Measurements from ENCODE around the gene SATL1. TPM values are rescaled to one million over a fixed set of nuclear protein-coding genes. Genes with fewer than 3 reads are reported as not detected.
A peak's percentile ranks its signal among the peaks of the same experiment; 100 is the strongest.

The SATL1 gene
- total and polyA plus RNA-seq, 2 of the 13 experiments (the other 11 are each of a cell fraction or from before 2014, with no cell fraction given) = not detected

DNA sequence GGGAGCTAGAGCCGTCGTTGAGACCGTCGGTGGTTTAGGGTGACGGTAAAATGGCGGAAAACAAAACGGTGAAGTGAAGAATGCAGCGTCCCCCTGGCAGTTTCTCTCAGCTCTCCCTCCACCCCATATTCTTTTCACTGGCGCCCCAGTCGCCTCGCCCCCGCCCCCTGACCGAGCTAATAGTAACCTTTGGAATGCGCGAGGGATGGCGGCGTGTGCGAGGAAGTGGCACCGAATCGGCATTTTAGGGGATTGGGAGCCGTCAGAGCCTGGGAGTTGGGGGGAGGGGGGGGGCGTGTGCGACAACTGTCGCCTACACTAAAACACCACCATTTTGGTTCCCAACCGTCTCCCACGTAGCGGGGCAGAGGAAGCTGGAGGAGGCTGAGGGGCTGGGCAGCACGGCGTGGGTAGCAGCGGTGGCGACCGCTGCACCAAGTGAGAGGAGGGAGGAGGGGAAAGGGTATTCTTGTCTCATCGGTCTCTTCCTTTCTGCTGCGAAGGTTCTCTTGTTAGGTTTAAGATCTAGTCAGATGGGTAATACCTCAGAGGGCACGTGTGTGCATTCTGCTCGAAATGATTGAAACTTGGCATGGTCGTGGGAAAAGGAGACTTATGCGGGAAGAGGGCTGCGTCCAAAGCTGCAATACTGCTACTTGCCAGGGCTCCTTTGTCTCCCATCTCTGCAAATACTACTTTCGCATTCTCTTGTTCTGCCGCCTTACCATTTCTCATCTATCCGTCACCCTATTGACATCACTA is 1.1 kb upstream of the SATL1 start (continued):
- TF ChIP-seq YY1 (IDR thresholded peaks at IDR 0.05; ENCODE audit: insufficient read depth, insufficient replicate concordance, low read depth, low read length) (peak; percentile 12), ZNF329 (CRISPR knock-in tag; IDR thresholded peaks at IDR 0.05; ENCODE audit: low read depth) (no peak), TP53 (CRISPR knock-in tag; conservative IDR thresholded peaks at IDR 0.05) (no peak), ZNF780A (CRISPR knock-in tag; IDR thresholded peaks at IDR 0.05) (no peak), ZNF296 (CRISPR knock-in tag; conservative IDR thresholded peaks at IDR 0.05) (no peak), ZNF446 (CRISPR knock-in tag; IDR thresholded peaks at IDR 0.05) (no peak), ZNF234 (CRISPR knock-in tag; conservative IDR thresholded peaks at IDR 0.05) (no peak), ZNF777 (CRISPR knock-in tag; IDR thresholded peaks at IDR 0.05) (peak; percentile 4; the same call in 1 of the 2 replicates), NFE2 (CRISPR knock-in tag; IDR thresholded peaks at IDR 0.05) (no peak), KLF16 (CRISPR knock-in tag; IDR thresholded peaks at IDR 0.05) (no peak)
- TF ChIP-seq, protein P1, sequence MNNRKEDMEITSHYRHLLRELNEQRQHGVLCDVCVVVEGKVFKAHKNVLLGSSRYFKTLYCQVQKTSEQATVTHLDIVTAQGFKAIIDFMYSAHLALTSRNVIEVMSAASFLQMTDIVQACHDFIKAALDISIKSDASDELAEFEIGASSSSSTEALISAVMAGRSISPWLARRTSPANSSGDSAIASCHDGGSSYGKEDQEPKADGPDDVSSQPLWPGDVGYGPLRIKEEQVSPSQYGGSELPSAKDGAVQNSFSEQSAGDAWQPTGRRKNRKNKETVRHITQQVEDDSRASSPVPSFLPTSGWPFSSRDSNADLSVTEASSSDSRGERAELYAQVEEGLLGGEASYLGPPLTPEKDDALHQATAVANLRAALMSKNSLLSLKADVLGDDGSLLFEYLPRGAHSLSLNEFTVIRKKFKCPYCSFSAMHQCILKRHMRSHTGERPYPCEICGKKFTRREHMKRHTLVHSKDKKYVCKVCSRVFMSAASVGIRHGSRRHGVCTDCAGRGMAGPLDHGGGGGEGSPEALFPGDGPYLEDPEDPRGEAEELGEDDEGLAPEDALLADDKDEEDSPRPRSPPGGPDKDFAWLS (CRISPR knock-in tag; IDR thresholded peaks at IDR 0.05; ENCODE audit: borderline replicate concordance) = no peak
- TF ChIP-seq, protein P2, sequence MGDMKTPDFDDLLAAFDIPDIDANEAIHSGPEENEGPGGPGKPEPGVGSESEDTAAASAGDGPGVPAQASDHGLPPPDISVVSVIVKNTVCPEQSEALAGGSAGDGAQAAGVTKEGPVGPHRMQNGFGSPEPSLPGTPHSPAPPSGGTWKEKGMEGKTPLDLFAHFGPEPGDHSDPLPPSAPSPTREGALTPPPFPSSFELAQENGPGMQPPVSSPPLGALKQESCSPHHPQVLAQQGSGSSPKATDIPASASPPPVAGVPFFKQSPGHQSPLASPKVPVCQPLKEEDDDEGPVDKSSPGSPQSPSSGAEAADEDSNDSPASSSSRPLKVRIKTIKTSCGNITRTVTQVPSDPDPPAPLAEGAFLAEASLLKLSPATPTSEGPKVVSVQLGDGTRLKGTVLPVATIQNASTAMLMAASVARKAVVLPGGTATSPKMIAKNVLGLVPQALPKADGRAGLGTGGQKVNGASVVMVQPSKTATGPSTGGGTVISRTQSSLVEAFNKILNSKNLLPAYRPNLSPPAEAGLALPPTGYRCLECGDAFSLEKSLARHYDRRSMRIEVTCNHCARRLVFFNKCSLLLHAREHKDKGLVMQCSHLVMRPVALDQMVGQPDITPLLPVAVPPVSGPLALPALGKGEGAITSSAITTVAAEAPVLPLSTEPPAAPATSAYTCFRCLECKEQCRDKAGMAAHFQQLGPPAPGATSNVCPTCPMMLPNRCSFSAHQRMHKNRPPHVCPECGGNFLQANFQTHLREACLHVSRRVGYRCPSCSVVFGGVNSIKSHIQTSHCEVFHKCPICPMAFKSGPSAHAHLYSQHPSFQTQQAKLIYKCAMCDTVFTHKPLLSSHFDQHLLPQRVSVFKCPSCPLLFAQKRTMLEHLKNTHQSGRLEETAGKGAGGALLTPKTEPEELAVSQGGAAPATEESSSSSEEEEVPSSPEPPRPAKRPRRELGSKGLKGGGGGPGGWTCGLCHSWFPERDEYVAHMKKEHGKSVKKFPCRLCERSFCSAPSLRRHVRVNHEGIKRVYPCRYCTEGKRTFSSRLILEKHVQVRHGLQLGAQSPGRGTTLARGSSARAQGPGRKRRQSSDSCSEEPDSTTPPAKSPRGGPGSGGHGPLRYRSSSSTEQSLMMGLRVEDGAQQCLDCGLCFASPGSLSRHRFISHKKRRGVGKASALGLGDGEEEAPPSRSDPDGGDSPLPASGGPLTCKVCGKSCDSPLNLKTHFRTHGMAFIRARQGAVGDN (CRISPR knock-in tag; IDR thresholded peaks at IDR 0.05) = peak; percentile 25; the same call in 1 of the 2 replicates
- TF ChIP-seq, protein P3, sequence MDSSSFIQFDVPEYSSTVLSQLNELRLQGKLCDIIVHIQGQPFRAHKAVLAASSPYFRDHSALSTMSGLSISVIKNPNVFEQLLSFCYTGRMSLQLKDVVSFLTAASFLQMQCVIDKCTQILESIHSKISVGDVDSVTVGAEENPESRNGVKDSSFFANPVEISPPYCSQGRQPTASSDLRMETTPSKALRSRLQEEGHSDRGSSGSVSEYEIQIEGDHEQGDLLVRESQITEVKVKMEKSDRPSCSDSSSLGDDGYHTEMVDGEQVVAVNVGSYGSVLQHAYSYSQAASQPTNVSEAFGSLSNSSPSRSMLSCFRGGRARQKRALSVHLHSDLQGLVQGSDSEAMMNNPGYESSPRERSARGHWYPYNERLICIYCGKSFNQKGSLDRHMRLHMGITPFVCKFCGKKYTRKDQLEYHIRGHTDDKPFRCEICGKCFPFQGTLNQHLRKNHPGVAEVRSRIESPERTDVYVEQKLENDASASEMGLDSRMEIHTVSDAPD (CRISPR knock-in tag; IDR thresholded peaks at IDR 0.05) = no peak
- TF ChIP-seq, protein P4, sequence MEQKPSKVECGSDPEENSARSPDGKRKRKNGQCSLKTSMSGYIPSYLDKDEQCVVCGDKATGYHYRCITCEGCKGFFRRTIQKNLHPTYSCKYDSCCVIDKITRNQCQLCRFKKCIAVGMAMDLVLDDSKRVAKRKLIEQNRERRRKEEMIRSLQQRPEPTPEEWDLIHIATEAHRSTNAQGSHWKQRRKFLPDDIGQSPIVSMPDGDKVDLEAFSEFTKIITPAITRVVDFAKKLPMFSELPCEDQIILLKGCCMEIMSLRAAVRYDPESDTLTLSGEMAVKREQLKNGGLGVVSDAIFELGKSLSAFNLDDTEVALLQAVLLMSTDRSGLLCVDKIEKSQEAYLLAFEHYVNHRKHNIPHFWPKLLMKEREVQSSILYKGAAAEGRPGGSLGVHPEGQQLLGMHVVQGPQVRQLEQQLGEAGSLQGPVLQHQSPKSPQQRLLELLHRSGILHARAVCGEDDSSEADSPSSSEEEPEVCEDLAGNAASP (CRISPR knock-in tag; IDR thresholded peaks at IDR 0.05; ENCODE audit: borderline replicate concordance) = no peak

Data from HepG2 (cell line).